ENCODE measurements around the gene ZNF407. TPM values are rescaled to one million over a fixed set of nuclear protein-coding genes. Genes with fewer than 3 reads are reported as not detected.
A peak's percentile ranks its signal among the peaks of the same experiment; 100 is the strongest.

ZNF407 gene
- total RNA-seq, 1 donor from 2014 or later, result 16.1 TPM

GRCh38 chr18:75024871-75025270 is 427.2 kb downstream of the ZNF407 start:
- no peaks in the 10 kb centered on the region for H3K9me3 ChIP-seq
- no peak overlapping the region for H3K4me3 ChIP-seq
- no peak for TF ChIP-seq CTCF (IDR thresholded peaks at IDR 0.05)
- H3K27me3 ChIP-seq (ENCODE audit: low read depth), result no peaks in the 10 kb centered on the region
- DNase-seq, result no peak
- H3K36me3 ChIP-seq, result no peaks in the 10 kb centered on the region
- intact Hi-C loops (cut with DNase I), result no loop called here
- H3K27ac ChIP-seq, result no peak overlapping the region
- ATAC-seq, result no peak
- no peaks in the 10 kb centered on the region for H3K4me1 ChIP-seq

- no peak for TF ChIP-seq CTCF (IDR thresholded peaks at IDR 0.05)
- Histone ChIP-seq H3K4me1 (no peaks in the 10 kb centered on the region), H3K27me3 (ENCODE audit: low read depth) (no peaks in the 10 kb centered on the region), H3K4me3 (no peak overlapping the region), H3K27ac (no peak overlapping the region), H3K36me3 (no peaks in the 10 kb centered on the region), H3K9me3 (no peaks in the 10 kb centered on the region)
- DNase-seq (no peak), ATAC-seq (no peak)
- intact Hi-C loops (cut with DNase I), result no loop called here
These were observed 427.9 kb downstream of the ZNF407 start for GRCh38 chr18:75025573-75025972.

GRCh38 chr18:75029481-75029880 is 431.8 kb downstream of the ZNF407 start:
- H3K27ac ChIP-seq, result no peak overlapping the region
- TF ChIP-seq CTCF (IDR thresholded peaks at IDR 0.05), result no peak
- no peaks in the 10 kb centered on the region for H3K36me3 ChIP-seq
- DNase-seq, result no peak
- no peaks in the 10 kb centered on the region for H3K9me3 ChIP-seq
- intact Hi-C loops (cut with DNase I), result no loop called here
- H3K27me3 ChIP-seq (ENCODE audit: low read depth), result no peaks in the 10 kb centered on the region
- H3K4me3 ChIP-seq, result no peak overlapping the region
- H3K4me1 ChIP-seq, result no peaks in the 10 kb centered on the region
- ATAC-seq, result peak in 1 of 2 donors; percentile 37

- no peak for DNase-seq
- Histone ChIP-seq H3K9me3 (no peaks in the 10 kb centered on the region), H3K4me3 (no peak overlapping the region), H3K36me3 (no peaks in the 10 kb centered on the region), H3K27me3 (ENCODE audit: low read depth) (no peaks in the 10 kb centered on the region), H3K27ac (no peak overlapping the region), H3K4me1 (peaks cover 4% of the 10 kb centered on the region)
- peak; percentile 45 to 81 for ATAC-seq
- intact Hi-C loops (cut with DNase I), result no loop called here
- no peak for TF ChIP-seq CTCF (IDR thresholded peaks at IDR 0.05)
These were observed 434.1 kb downstream of the ZNF407 start for GRCh38 chr18:75031717-75032317.

- Histone ChIP-seq H3K36me3 (no peaks in the 10 kb centered on the region), H3K9me3 (no peaks in the 10 kb centered on the region), H3K4me3 (no peak overlapping the region), H3K27me3 (ENCODE audit: low read depth) (no peaks in the 10 kb centered on the region), H3K4me1 (peaks cover 5% of the 10 kb centered on the region), H3K27ac (no peak overlapping the region)
- ATAC-seq, result no peak
- no peak for TF ChIP-seq CTCF (IDR thresholded peaks at IDR 0.05)
- intact Hi-C loops (cut with DNase I), result no loop called here
- no peak for DNase-seq
These were observed 435.8 kb downstream of the ZNF407 start for GRCh38 chr18:75033516-75033915.
